Stomach smooth muscle (tissue), 2 donors: ENCODE data around the gene BNC2.
"Not testable (repeated sequence)": the region's sequence is repeated elsewhere in the genome, so short reads cannot be mapped to it uniquely, and the experiment has no call there.

Experiments used
- H3K27ac ChIP-seq: one replicate; pipeline ENCODE4 v1.7.0; 2013; ENCODE audit warnings: mild to moderate bottlenecking, low read length, inconsistent platforms
- H3K27me3 ChIP-seq, 2 donors: one replicate each; pipeline ENCODE4 v1.7.0; 2013; ENCODE audit warnings: low read length in 2 of 2; ENCODE audit not compliant: insufficient read depth in 2 of 2, control insufficient read depth in 1 of 2
- H3K36me3 ChIP-seq, 2 donors: one replicate each; pipeline ENCODE4 v1.7.0; 2013; ENCODE audit warnings: low read length in 2 of 2; ENCODE audit not compliant: control insufficient read depth in 2 of 2, insufficient read depth in 2 of 2
- H3K4me1 ChIP-seq: one replicate; pipeline ENCODE4 v1.7.0; 2013; ENCODE audit warnings: low read length; ENCODE audit not compliant: control insufficient read depth, insufficient read depth
- H3K4me3 ChIP-seq, 2 donors: one replicate each; pipeline ENCODE4 v1.7.0; 2013; ENCODE audit warnings: low read length in 2 of 2
- H3K9ac ChIP-seq, 2 donors: one replicate each; pipeline ENCODE4 v1.7.0; 2013; ENCODE audit warnings: low read length in 2 of 2, mild to moderate bottlenecking in 1 of 2
- H3K9me3 ChIP-seq, 2 donors: one replicate each; pipeline ENCODE4 v1.7.0; 2013; ENCODE audit warnings: low read length in 2 of 2; ENCODE audit not compliant: control insufficient read depth in 2 of 2
- donor health status: healthy.
- donor health status: Pancreatic carcinoma.

Gene BNC2

DNA sequence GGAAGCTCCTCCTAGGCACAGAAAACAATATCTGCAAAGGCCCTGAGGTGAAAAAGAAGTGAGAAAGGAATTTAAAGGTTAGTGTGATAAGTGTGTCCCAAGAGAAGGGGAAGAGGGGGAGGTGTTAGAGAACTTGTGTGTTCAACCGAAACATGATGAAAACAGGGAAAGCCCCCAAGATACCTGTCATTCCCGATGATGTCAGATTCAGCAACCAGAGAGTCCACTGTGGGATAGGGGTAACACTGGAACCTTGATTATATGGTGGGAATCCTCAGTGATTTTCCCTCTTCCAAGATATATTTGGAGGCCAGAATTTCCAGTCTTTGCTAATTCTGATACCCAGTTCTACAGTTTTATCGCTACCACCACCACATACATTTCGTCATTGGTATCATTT, 15.5 kb upstream of the BNC2 start:
- peaks cover 9% of the 10 kb centered on the region for H3K4me1 ChIP-seq

GRCh38 chr9:16884952-16885513, 14.6 kb upstream of the BNC2 start:
- Histone ChIP-seq H3K9ac (peak overlapping the region in 1 of 2 donors; percentile 5), H3K4me3 (no peak overlapping the region), H3K27ac (peak overlapping the region; percentile 24), H3K9me3 (no peaks in the 10 kb centered on the region), H3K36me3 (no peaks in the 10 kb centered on the region), H3K27me3 (no peaks in the 10 kb centered on the region), H3K4me1 (peaks cover 9% of the 10 kb centered on the region)

More for the DNA sequence above, 15.5 kb upstream of the BNC2 start:
- Histone ChIP-seq H3K36me3 (no peaks in the 10 kb centered on the region), H3K9ac (no peak overlapping the region), H3K4me3 (no peak overlapping the region), H3K27ac (no peak overlapping the region), H3K9me3 (no peaks in the 10 kb centered on the region), H3K27me3 (no peaks in the 10 kb centered on the region)

- Histone ChIP-seq H3K27me3 (no peaks in the 10 kb centered on the region), H3K9ac (peak overlapping the region in 1 of 2 donors; percentile 10), H3K4me1 (peaks cover 9% of the 10 kb centered on the region), H3K4me3 (no peak overlapping the region), H3K36me3 (no peaks in the 10 kb centered on the region), H3K9me3 (no peaks in the 10 kb centered on the region), H3K27ac (peak overlapping the region; percentile 24)
Observed at GRCh38 chr9:16884373-16884772, 13.9 kb upstream of the BNC2 start.

- no peaks in the 10 kb centered on the region for H3K36me3 ChIP-seq
- H3K9me3 ChIP-seq = no peaks in the 10 kb centered on the region
Observed at GRCh38 chr9:16883586-16883985, 13.1 kb upstream of the BNC2 start.

DNA sequence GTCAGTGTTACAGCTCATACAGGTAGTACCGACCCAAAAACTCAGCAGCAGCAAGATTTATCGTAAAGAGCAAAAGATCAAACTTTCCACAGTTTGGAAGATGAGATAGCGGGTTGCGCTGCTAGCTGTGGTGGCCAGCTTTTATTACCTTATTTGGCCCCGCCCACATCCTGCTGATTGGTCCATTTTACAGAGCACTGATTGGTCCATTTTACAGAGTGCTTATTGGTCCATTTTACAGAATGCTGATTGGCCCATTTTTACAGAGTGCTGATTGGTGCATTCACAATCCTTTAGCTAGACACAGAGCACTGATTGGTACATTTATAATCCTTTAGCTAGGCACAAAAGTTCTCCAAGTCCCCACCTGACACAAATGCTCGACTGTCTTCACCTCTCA, 12.0 kb upstream of the BNC2 start:
- H3K27me3 ChIP-seq, H3K4me3 ChIP-seq, H3K4me1 ChIP-seq, H3K9ac ChIP-seq, H3K27ac ChIP-seq, H3K36me3 ChIP-seq, H3K9me3 ChIP-seq: not testable (repeated sequence)

More at GRCh38 chr9:16883586-16883985, 13.1 kb upstream of the BNC2 start:
- Histone ChIP-seq H3K27me3 (no peaks in the 10 kb centered on the region), H3K9ac (no peak overlapping the region), H3K4me3 (no peak overlapping the region), H3K4me1 (peaks cover 9% of the 10 kb centered on the region), H3K27ac (no peak overlapping the region)

- Histone ChIP-seq H3K9ac (no peak overlapping the region), H3K27me3 (no peaks in the 10 kb centered on the region), H3K9me3 (no peaks in the 10 kb centered on the region), H3K4me3 (no peak overlapping the region), H3K4me1 (peaks cover 2% of the 10 kb centered on the region), H3K36me3 (no peaks in the 10 kb centered on the region), H3K27ac (no peak overlapping the region)
Observed at GRCh38 chr9:16879416-16879815, 8.9 kb upstream of the BNC2 start.

- no peaks in the 10 kb centered on the region for H3K4me1 ChIP-seq
- H3K9me3 ChIP-seq = no peaks in the 10 kb centered on the region
- no peak overlapping the region for H3K4me3 ChIP-seq
- H3K36me3 ChIP-seq = no peaks in the 10 kb centered on the region
- H3K27ac ChIP-seq = no peak overlapping the region
- H3K9ac ChIP-seq = no peak overlapping the region
- H3K27me3 ChIP-seq = no peaks in the 10 kb centered on the region
Observed at GRCh38 chr9:16877256-16877655, 6.8 kb upstream of the BNC2 start.

DNA sequence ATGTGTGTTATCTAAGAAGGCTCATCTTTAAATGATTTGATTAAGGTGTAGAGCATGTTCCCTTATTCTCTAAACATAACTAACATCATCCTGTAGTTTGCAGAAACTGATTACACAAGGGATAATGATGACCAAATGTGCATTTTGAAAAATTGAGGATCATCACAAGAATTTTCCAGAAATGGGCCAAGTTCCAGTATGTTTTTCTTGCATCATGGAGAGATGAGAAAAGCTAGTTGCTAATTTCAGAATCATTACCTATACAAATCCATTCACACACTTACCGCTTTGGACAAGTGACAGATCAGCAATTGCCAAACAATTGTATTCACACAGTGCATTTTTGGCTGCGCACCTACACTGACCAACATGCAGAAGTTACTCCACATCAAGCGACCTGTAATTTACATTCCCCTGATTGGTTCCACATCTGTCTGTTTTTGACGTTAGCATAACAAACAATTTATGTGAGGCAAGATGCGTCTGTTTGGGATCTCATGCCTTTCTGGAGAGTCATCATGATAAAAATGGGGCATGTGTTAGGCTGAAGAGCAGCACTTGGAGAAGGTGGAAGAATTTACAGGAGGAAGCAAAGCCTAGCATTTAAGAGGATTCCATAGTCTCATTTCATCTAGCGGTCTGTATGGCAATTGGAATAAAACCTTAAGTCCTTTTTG, 2.8 kb upstream of the BNC2 start:
- Histone ChIP-seq H3K36me3 (no peaks in the 10 kb centered on the region), H3K27me3 (no peaks in the 10 kb centered on the region), H3K9ac (no peak overlapping the region), H3K27ac (no peak overlapping the region), H3K4me3 (no peak overlapping the region), H3K9me3 (no peaks in the 10 kb centered on the region), H3K4me1 (peaks cover 7% of the 10 kb centered on the region)

- H3K27ac ChIP-seq = peak overlapping the region; percentile 88
Observed at GRCh38 chr9:16871336-16872151, 1.1 kb upstream of the BNC2 start.

GRCh38 chr9:16869882-16870595, 431 bp downstream of the BNC2 start:
- Histone ChIP-seq H3K9me3 (no peaks in the 10 kb centered on the region), H3K4me1 (peaks cover 17% of the 10 kb centered on the region), H3K36me3 (no peaks in the 10 kb centered on the region), H3K27ac (peak overlapping the region; percentile 88), H3K27me3 (no peaks in the 10 kb centered on the region), H3K4me3 (peak overlapping the region; percentile 64 to 86), H3K9ac (peak overlapping the region; percentile 62 to 79)

More at GRCh38 chr9:16871336-16872151, 1.1 kb upstream of the BNC2 start:
- no peaks in the 10 kb centered on the region for H3K27me3 ChIP-seq
- no peaks in the 10 kb centered on the region for H3K9me3 ChIP-seq
- peak overlapping the region; percentile 64 to 86 for H3K4me3 ChIP-seq
- H3K36me3 ChIP-seq = no peaks in the 10 kb centered on the region
- peak overlapping the region; percentile 62 to 72 for H3K9ac ChIP-seq
- peaks cover 13% of the 10 kb centered on the region for H3K4me1 ChIP-seq
